HepG2 (cell line): ENCODE results near the gene KCNF1. TPM values are rescaled to one million over a fixed set of nuclear protein-coding genes. Genes with fewer than 3 reads are reported as not detected.
A peak's percentile ranks its signal among the peaks of the same experiment; 100 is the strongest.

ENCODE experiments used
- CENPT ChIP-seq: sonication (generic); formaldehyde crosslinking; IDR thresholded peaks from 2 replicates; pipeline ENCODE4 v1.8.0; 2022; ENCODE audit warnings: low read depth, mild to moderate bottlenecking, moderate library complexity, missing genetic modification reagents
- GPN1 ChIP-seq: sonication (generic); formaldehyde crosslinking; IDR thresholded peaks from 2 replicates; pipeline ENCODE4 v1.5.1; 2020; ENCODE audit warnings: missing genetic modification reagents, borderline replicate concordance
- HIVEP1 ChIP-seq: sonication (generic); formaldehyde crosslinking; IDR thresholded peaks from 2 replicates; pipeline ENCODE4 v1.4.0; 2020; ENCODE audit warnings: mild to moderate bottlenecking, missing genetic modification reagents
- HNF4A ChIP-seq: sonication (generic); formaldehyde crosslinking; IDR thresholded peaks from 2 replicates; pipeline ENCODE4 v1.4.0; 2020; ENCODE audit warnings: missing genetic modification reagents
- HOXA3 ChIP-seq: sonication (generic); formaldehyde crosslinking; IDR thresholded peaks from 2 replicates; pipeline ENCODE4 v1.5.0; 2020; ENCODE audit warnings: missing genetic modification reagents
- HOXA9 ChIP-seq: sonication (generic); formaldehyde crosslinking; IDR thresholded peaks from 2 replicates; pipeline ENCODE4 v1.8.1; 2022; ENCODE audit warnings: missing genetic modification reagents, mild to moderate bottlenecking, moderate library complexity, borderline replicate concordance
- JUN ChIP-seq: sonication (generic); formaldehyde crosslinking; IDR thresholded peaks from 2 replicates; pipeline ENCODE4 v1.4.0; 2020; ENCODE audit warnings: mild to moderate bottlenecking, missing genetic modification reagents
- POLR2A ChIP-seq, 2 experiments: IDR thresholded peaks; 2 replicates each; pipeline ENCODE4 v1.6.1; 2011; ENCODE audit warnings: low read depth in 2 of 2, low read length in 2 of 2, mild to moderate bottlenecking in 1 of 2, moderate library complexity in 1 of 2; ENCODE audit not compliant: insufficient read depth in 1 of 2
- RFX5 ChIP-seq: IDR thresholded peaks from 2 replicates; pipeline ENCODE4 v1.6.1; 2011; ENCODE audit warnings: low read depth, low read length, improper control_type of control experiment
- RFXANK ChIP-seq: IDR thresholded peaks from 2 replicates; pipeline ENCODE4 v1.6.1; 2016
- SOX5 ChIP-seq: IDR thresholded peaks from 2 replicates; pipeline ENCODE4 v1.6.1; 2016; ENCODE audit warnings: borderline replicate concordance
- WIZ ChIP-seq: sonication (generic); formaldehyde crosslinking; IDR thresholded peaks from 2 replicates; pipeline ENCODE4 v1.5.1; 2020; ENCODE audit warnings: mild to moderate bottlenecking, missing genetic modification reagents
- ZNF101 ChIP-seq: sonication (generic); formaldehyde crosslinking; IDR thresholded peaks from 2 replicates; pipeline ENCODE4 v1.4.0; 2020; ENCODE audit warnings: mild to moderate bottlenecking, low read depth, missing genetic modification reagents, borderline replicate concordance
- ZNF451 ChIP-seq: sonication (generic); formaldehyde crosslinking; IDR thresholded peaks from 2 replicates; pipeline ENCODE4 v1.5.0; 2020; ENCODE audit warnings: mild to moderate bottlenecking, missing genetic modification reagents
- ZNF607 ChIP-seq: sonication (generic); formaldehyde crosslinking; IDR thresholded peaks from 2 replicates; pipeline ENCODE4 v1.5.1; 2020; ENCODE audit warnings: missing genetic modification reagents, mild to moderate bottlenecking, borderline replicate concordance
- ZNF672 ChIP-seq: sonication (generic); formaldehyde crosslinking; IDR thresholded peaks from 2 replicates; pipeline ENCODE4 v1.8.1; 2022; ENCODE audit warnings: missing genetic modification reagents
- ZNF713 ChIP-seq: sonication (generic); formaldehyde crosslinking; IDR thresholded peaks from 2 replicates; pipeline ENCODE4 v1.4.0; 2020; ENCODE audit warnings: mild to moderate bottlenecking, missing genetic modification reagents
- ZNF724P ChIP-seq: sonication (generic); formaldehyde crosslinking; IDR thresholded peaks from 2 replicates; pipeline ENCODE4 v1.8.0; 2022; ENCODE audit warnings: missing genetic modification reagents, borderline replicate concordance
- ZSCAN25 ChIP-seq: sonication (generic); formaldehyde crosslinking; IDR thresholded peaks from 2 replicates; pipeline ENCODE4 v1.8.0; 2022; ENCODE audit warnings: mild to moderate bottlenecking, missing genetic modification reagents
- polyA plus RNA-seq, 8 experiments: library from polyadenylated mRNA; depleted of rRNA in 3 of 8; stranded (reverse) in 7 of 8; unstranded in 1 of 8; fragments of >200 nt; fragmentation: Illumina TruSeq in 4 of 8; extraction: Trizol in 4 of 8; gene quantifications; 2 replicates each; pipeline versions ENCODE4 v1.2.1 to v1.2.3, GENCODE V29; 2011 to 2016; ENCODE audit warnings: low read depth in 4 of 8, missing spikeins in 1 of 8, mixed read lengths in 1 of 8; ENCODE audit not compliant: insufficient read depth in 1 of 8
- total RNA-seq, 5 experiments: library from RNA; depleted of rRNA; stranded (reverse); fragments of >200 nt; fragmentation: Illumina TruSeq; extraction: Trizol; gene quantifications; 2 replicates each; pipeline ENCODE4 v1.2.3, GENCODE V29; 2016; ENCODE audit warnings: low read depth in 1 of 5
- TF ChIP-seq, protein P1 (sequence below): sonication (generic); formaldehyde crosslinking; IDR thresholded peaks from 2 replicates; pipeline ENCODE4 v1.8.0; 2022; ENCODE audit warnings: missing genetic modification reagents, mild to moderate bottlenecking, borderline replicate concordance
- TF ChIP-seq, protein P2 (sequence below): sonication (generic); formaldehyde crosslinking; IDR thresholded peaks from 2 replicates; pipeline ENCODE4 v1.5.0; 2020; ENCODE audit warnings: mild to moderate bottlenecking, missing genetic modification reagents
- TF ChIP-seq, protein P3 (sequence below): sonication (generic); formaldehyde crosslinking; IDR thresholded peaks from 2 replicates; pipeline ENCODE4 v1.4.0; 2020; ENCODE audit warnings: missing genetic modification reagents
- TF ChIP-seq, protein P4 (sequence below): sonication (generic); formaldehyde crosslinking; IDR thresholded peaks from 2 replicates; pipeline ENCODE4 v1.4.0; 2020; ENCODE audit warnings: missing genetic modification reagents
- TF ChIP-seq, protein P5 (sequence below): sonication (generic); formaldehyde crosslinking; IDR thresholded peaks from 2 replicates; pipeline ENCODE4 v1.4.0; 2020; ENCODE audit warnings: mild to moderate bottlenecking, missing genetic modification reagents

The KCNF1 gene
- total and polyA plus RNA-seq, 2 of the 13 experiments (the other 11 are each of a cell fraction or from before 2014, with no cell fraction given), result 0.09 to 0.12 TPM

DNA sequence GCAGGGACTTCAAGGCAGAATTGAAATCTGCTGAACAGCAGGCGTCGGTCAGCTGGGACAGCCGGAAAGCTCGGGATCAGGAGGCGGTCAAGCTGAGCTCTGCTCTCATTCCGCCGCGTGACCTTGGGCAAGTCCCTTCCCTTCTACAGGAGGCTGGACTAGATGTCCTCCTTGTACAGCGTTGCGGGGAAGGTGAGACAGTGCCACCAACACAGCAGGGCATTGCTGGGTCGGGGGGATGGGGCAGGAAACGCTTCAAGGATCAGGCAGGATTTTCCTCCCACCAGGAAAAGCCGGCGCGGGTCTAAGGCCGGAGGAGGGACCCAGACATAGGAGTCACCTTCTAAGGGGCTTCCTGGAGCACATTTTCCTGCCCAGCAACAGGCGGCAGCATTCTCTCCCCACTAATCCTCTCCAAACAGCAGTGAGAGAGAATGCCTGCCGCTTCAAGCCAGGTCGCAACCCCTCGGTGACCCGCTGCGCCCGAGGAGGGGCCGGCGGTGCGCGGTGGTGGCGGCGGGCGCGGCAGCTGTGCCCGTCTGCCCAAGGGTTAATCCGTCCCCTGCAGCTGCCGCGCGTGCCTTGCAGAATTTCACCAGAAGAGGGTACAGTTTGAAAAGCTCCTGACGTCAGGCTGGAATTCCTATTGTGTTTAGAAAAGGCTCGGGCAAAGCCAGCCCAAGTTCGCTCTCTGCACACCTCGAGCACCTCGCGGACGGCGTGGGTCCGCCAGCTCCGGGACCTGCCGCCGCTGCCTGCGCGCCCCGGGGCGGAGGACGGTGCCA lies at the start of gene KCNF1 (continued):
- TF ChIP-seq RFX5 (0 out of 2 replicates have a peak, but pooled peaks have one; percentile 53), ZNF101 (CRISPR knock-in tag) (no peak), SOX5 (CRISPR knock-in tag) (peak; percentile 38; the same call in 1 of the 2 replicates), HIVEP1 (CRISPR knock-in tag) (0 out of 2 replicates have a peak, but pooled peaks have one; percentile 27), POLR2A (IDR thresholded peaks at IDR 0.05; ENCODE audit: insufficient read depth in 1 of 2, low read depth in 2 of 2, low read length in 2 of 2) (no peak), RFXANK (CRISPR knock-in tag) (no peak), WIZ (CRISPR knock-in tag) (no peak), ZNF713 (CRISPR knock-in tag) (no peak), HNF4A (CRISPR knock-in tag) (no peak), ZNF672 (CRISPR knock-in tag) (no peak), HOXA3 (CRISPR knock-in tag) (peak; percentile 17; the same call in 1 of the 2 replicates), HOXA9 (CRISPR knock-in tag) (no peak), CENPT (CRISPR knock-in tag) (no peak), ZNF607 (0 out of 2 replicates have a peak, but pooled peaks have one; percentile 42), JUN (CRISPR knock-in tag) (no peak), ZNF451 (CRISPR knock-in tag) (no peak), GPN1 (CRISPR knock-in tag) (no peak), ZSCAN25 (no peak), ZNF724P (no peak)
- TF ChIP-seq, protein P1, sequence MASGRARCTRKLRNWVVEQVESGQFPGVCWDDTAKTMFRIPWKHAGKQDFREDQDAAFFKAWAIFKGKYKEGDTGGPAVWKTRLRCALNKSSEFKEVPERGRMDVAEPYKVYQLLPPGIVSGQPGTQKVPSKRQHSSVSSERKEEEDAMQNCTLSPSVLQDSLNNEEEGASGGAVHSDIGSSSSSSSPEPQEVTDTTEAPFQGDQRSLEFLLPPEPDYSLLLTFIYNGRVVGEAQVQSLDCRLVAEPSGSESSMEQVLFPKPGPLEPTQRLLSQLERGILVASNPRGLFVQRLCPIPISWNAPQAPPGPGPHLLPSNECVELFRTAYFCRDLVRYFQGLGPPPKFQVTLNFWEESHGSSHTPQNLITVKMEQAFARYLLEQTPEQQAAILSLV (CRISPR knock-in tag), result peak; percentile 32; the same call in 1 of the 2 replicates
- TF ChIP-seq, protein P2, sequence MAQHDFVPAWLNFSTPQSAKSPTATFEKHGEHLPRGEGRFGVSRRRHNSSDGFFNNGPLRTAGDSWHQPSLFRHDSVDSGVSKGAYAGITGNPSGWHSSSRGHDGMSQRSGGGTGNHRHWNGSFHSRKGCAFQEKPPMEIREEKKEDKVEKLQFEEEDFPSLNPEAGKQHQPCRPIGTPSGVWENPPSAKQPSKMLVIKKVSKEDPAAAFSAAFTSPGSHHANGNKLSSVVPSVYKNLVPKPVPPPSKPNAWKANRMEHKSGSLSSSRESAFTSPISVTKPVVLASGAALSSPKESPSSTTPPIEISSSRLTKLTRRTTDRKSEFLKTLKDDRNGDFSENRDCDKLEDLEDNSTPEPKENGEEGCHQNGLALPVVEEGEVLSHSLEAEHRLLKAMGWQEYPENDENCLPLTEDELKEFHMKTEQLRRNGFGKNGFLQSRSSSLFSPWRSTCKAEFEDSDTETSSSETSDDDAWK (CRISPR knock-in tag), result no peak
- TF ChIP-seq, protein P3, sequence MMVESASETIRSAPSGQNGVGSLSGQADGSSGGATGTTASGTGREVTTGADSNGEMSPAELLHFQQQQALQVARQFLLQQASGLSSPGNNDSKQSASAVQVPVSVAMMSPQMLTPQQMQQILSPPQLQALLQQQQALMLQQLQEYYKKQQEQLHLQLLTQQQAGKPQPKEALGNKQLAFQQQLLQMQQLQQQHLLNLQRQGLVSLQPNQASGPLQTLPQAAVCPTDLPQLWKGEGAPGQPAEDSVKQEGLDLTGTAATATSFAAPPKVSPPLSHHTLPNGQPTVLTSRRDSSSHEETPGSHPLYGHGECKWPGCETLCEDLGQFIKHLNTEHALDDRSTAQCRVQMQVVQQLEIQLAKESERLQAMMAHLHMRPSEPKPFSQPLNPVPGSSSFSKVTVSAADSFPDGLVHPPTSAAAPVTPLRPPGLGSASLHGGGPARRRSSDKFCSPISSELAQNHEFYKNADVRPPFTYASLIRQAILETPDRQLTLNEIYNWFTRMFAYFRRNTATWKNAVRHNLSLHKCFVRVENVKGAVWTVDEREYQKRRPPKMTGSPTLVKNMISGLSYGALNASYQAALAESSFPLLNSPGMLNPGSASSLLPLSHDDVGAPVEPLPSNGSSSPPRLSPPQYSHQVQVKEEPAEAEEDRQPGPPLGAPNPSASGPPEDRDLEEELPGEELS (CRISPR knock-in tag), result no peak
- TF ChIP-seq, protein P4, sequence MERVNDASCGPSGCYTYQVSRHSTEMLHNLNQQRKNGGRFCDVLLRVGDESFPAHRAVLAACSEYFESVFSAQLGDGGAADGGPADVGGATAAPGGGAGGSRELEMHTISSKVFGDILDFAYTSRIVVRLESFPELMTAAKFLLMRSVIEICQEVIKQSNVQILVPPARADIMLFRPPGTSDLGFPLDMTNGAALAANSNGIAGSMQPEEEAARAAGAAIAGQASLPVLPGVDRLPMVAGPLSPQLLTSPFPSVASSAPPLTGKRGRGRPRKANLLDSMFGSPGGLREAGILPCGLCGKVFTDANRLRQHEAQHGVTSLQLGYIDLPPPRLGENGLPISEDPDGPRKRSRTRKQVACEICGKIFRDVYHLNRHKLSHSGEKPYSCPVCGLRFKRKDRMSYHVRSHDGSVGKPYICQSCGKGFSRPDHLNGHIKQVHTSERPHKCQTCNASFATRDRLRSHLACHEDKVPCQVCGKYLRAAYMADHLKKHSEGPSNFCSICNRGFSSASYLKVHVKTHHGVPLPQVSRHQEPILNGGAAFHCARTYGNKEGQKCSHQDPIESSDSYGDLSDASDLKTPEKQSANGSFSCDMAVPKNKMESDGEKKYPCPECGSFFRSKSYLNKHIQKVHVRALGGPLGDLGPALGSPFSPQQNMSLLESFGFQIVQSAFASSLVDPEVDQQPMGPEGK (CRISPR knock-in tag), result no peak
- TF ChIP-seq, protein P5, sequence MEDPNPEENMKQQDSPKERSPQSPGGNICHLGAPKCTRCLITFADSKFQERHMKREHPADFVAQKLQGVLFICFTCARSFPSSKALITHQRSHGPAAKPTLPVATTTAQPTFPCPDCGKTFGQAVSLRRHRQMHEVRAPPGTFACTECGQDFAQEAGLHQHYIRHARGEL, result no peak
